Smooth muscle cell (in vitro differentiated cells): ENCODE measurements around the gene ADAP1. TPM values are rescaled to one million over a fixed set of nuclear protein-coding genes. Genes with fewer than 3 reads are reported as not detected.

ENCODE experiments used
- DNase-seq: peaks from one replicate; lab custom pipeline; 2025; ENCODE audit not compliant: unreplicated experiment; lab: John Stamatoyannopoulos, UW
- H2AFZ ChIP-seq: fragments of 200-600 bp; sonication (generic); 2 replicates; pipeline ENCODE4 v1.6.0; 2016; ENCODE audit warnings: antibody characterized with exemption, low read depth, mild to moderate bottlenecking
- H3F3A ChIP-seq: fragments of 200-600 bp; sonication (generic); 2 replicates; pipeline ENCODE4 v1.6.0; 2017; ENCODE audit warnings: antibody characterized with exemption, low read depth
- H3K27ac ChIP-seq: fragments of 200-600 bp; sonication (generic); 2 replicates; pipeline ENCODE4 v1.5.1; 2016; ENCODE audit warnings: low read depth, mild to moderate bottlenecking
- H3K27me3 ChIP-seq: fragments of 200-600 bp; sonication (generic); 2 replicates; pipeline ENCODE4 v1.6.1; 2016; ENCODE audit warnings: low read depth, mild to moderate bottlenecking
- H3K36me3 ChIP-seq: fragments of 200-600 bp; sonication (generic); 2 replicates; pipeline ENCODE4 v1.5.1; 2016; ENCODE audit warnings: low read depth
- H3K4me1 ChIP-seq: fragments of 200-600 bp; sonication (generic); 2 replicates; pipeline ENCODE4 v1.5.1; 2016; ENCODE audit warnings: low read depth
- H3K4me2 ChIP-seq: fragments of 200-600 bp; sonication (generic); 2 replicates; pipeline ENCODE4 v1.6.0; 2016; ENCODE audit warnings: mild to moderate bottlenecking
- H3K4me3 ChIP-seq: fragments of 200-600 bp; sonication (generic); 2 replicates; pipeline ENCODE4 v1.5.1; 2016; ENCODE audit warnings: mild to moderate bottlenecking
- H3K79me2 ChIP-seq: fragments of 200-600 bp; sonication (generic); 2 replicates; pipeline ENCODE4 v1.6.0; 2016; ENCODE audit warnings: low read depth, mild to moderate bottlenecking
- H3K9ac ChIP-seq: fragments of 200-600 bp; sonication (generic); 2 replicates; pipeline ENCODE4 v1.6.0; 2016; ENCODE audit warnings: low read depth
- H3K9me3 ChIP-seq: fragments of 200-600 bp; sonication (generic); replicated peaks from 2 replicates; pipeline ENCODE4 v1.5.1; 2016; ENCODE audit warnings: low read depth
- H4K20me1 ChIP-seq: fragments of 200-600 bp; sonication (generic); 2 replicates; pipeline ENCODE4 v1.6.0; 2016; ENCODE audit warnings: low read depth
- CTCF ChIP-seq: fragments of 200-600 bp; sonication (generic); IDR thresholded peaks from 2 replicates; pipeline ENCODE4 v1.5.1; 2017; ENCODE audit warnings: borderline replicate concordance, mild to moderate bottlenecking, antibody characterized with exemption; ENCODE audit not compliant: insufficient read depth, poor library complexity, severe bottlenecking
- WGBS: methylation state at CpG from one replicate; pipeline ENCODE4 v1.1.7; 2016; ENCODE audit warnings: low lambda C conversion rate; 5-methylcytosine and 5-hydroxymethylcytosine counted together
- polyA plus RNA-seq: library from polyadenylated mRNA; unstranded; fragments of >200 nt; fragmentation: Nextera tagmentation; extraction: Ambion mirVana; gene quantifications from 2 replicates; pipeline ENCODE4 v1.2.1, GENCODE V29; 2016
- total RNA-seq: library from RNA; depleted of rRNA; stranded (reverse); fragments of >200 nt; gene quantifications from 2 replicates; pipeline ENCODE4 v1.2.3, GENCODE V29; 2014

Gene ADAP1
- total and polyA plus RNA-seq, 2 experiments from 2014 or later, result 1.3 to 2.0 TPM

- no peaks in the 10 kb centered on the region for H3K79me2 ChIP-seq
- H2AFZ ChIP-seq, result no peak overlapping the region
- no peaks in the 10 kb centered on the region for H4K20me1 ChIP-seq
- no peak overlapping the region for H3K9ac ChIP-seq
- H3K27me3 ChIP-seq, result no peaks in the 10 kb centered on the region
- H3K4me3 ChIP-seq, result no peak overlapping the region
- H3K27ac ChIP-seq, result no peak overlapping the region
- peaks cover 3% of the 10 kb centered on the region for H3K36me3 ChIP-seq
- peaks cover 11% of the 10 kb centered on the region for H3F3A ChIP-seq
- no peak for TF ChIP-seq CTCF
- no peak overlapping the region for H3K4me2 ChIP-seq
- WGBS, result 95% methylated on average over 17 of the region's 17 CpGs
- DNase-seq, result no peak
- no peaks in the 10 kb centered on the region for H3K4me1 ChIP-seq
- H3K9me3 ChIP-seq, result no peaks in the 10 kb centered on the region
These were observed 86.3 kb downstream of the ADAP1 start for GRCh38 chr7:868189-868486.

GRCh38 chr7:867406-868188 lies 86.9 kb downstream of the ADAP1 start:
- no peak for DNase-seq
- WGBS, result 96% methylated on average over 22 of the region's 22 CpGs
- H3K27me3 ChIP-seq, result no peaks in the 10 kb centered on the region
- no peak overlapping the region for H2AFZ ChIP-seq
- H3K9ac ChIP-seq, result no peak overlapping the region
- H4K20me1 ChIP-seq, result no peaks in the 10 kb centered on the region
- H3K4me3 ChIP-seq, result no peak overlapping the region
- H3K4me1 ChIP-seq, result no peaks in the 10 kb centered on the region
- no peak overlapping the region for H3K4me2 ChIP-seq
- H3K79me2 ChIP-seq, result no peaks in the 10 kb centered on the region
- peaks cover 5% of the 10 kb centered on the region for H3F3A ChIP-seq
- H3K9me3 ChIP-seq, result no peaks in the 10 kb centered on the region
- TF ChIP-seq CTCF, result no peak
- no peak overlapping the region for H3K27ac ChIP-seq
- H3K36me3 ChIP-seq, result peaks cover 3% of the 10 kb centered on the region

- no peak for TF ChIP-seq CTCF
- peaks cover 1% of the 10 kb centered on the region for H3F3A ChIP-seq
- H3K36me3 ChIP-seq, result peaks cover 8% of the 10 kb centered on the region
- 95% methylated on average over 18 of the region's 18 CpGs for WGBS
- H3K79me2 ChIP-seq, result no peaks in the 10 kb centered on the region
- no peaks in the 10 kb centered on the region for H3K9me3 ChIP-seq
- no peak overlapping the region for H3K4me3 ChIP-seq
- H2AFZ ChIP-seq, result no peak overlapping the region
- no peaks in the 10 kb centered on the region for H3K27me3 ChIP-seq
- DNase-seq, result no peak
- no peak overlapping the region for H3K27ac ChIP-seq
- no peaks in the 10 kb centered on the region for H4K20me1 ChIP-seq
- no peak overlapping the region for H3K9ac ChIP-seq
- H3K4me2 ChIP-seq, result no peak overlapping the region
- H3K4me1 ChIP-seq, result no peaks in the 10 kb centered on the region
These were observed 87.5 kb downstream of the ADAP1 start for GRCh38 chr7:867001-867405.

GRCh38 chr7:865921-866320 lies 88.6 kb downstream of the ADAP1 start:
- Histone ChIP-seq H3K36me3 (peaks cover 13% of the 10 kb centered on the region), H4K20me1 (no peaks in the 10 kb centered on the region), H3K9me3 (no peaks in the 10 kb centered on the region), H3K4me2 (no peak overlapping the region), H3K79me2 (no peaks in the 10 kb centered on the region), H2AFZ (no peak overlapping the region), H3F3A (no peaks in the 10 kb centered on the region), H3K4me1 (no peaks in the 10 kb centered on the region), H3K27me3 (no peaks in the 10 kb centered on the region), H3K27ac (no peak overlapping the region), H3K9ac (no peak overlapping the region), H3K4me3 (no peak overlapping the region)
- DNase-seq, result no peak
- no peak for TF ChIP-seq CTCF
- WGBS, result 98% methylated on average over 25 of the region's 25 CpGs
